Esophagus (tissue), 2 donors: ENCODE results near the gene SENP8. TPM values are rescaled to one million over a fixed set of nuclear protein-coding genes. Genes with fewer than 3 reads are reported as not detected.
"Not testable (repeated sequence)": the region's sequence is repeated elsewhere in the genome, so short reads cannot be mapped to it uniquely, and the experiment has no call there.

Source experiments
- H3K27ac ChIP-seq, 2 donors: one replicate each; pipeline ENCODE4 v1.5.1; 2013; ENCODE audit warnings: low read depth in 2 of 2, mild to moderate bottlenecking in 2 of 2, inconsistent platforms in 1 of 2, low read length in 1 of 2, moderate library complexity in 1 of 2
- H3K27me3 ChIP-seq, 2 donors: one replicate each; pipeline ENCODE4 v1.6.1; 2013; ENCODE audit warnings: low read length in 2 of 2, control low read depth in 1 of 2, mild to moderate bottlenecking in 1 of 2; ENCODE audit not compliant: insufficient read depth in 2 of 2, control insufficient read depth in 1 of 2
- H3K36me3 ChIP-seq, 2 donors: one replicate each; pipeline ENCODE4 v1.6.1; 2013; ENCODE audit warnings: low read length in 1 of 2; ENCODE audit not compliant: control insufficient read depth in 2 of 2, insufficient read depth in 2 of 2
- H3K4me1 ChIP-seq, 2 donors: one replicate each; pipeline ENCODE4 v1.6.1; 2013; ENCODE audit warnings: low read length in 1 of 2; ENCODE audit not compliant: control insufficient read depth in 2 of 2, insufficient read depth in 2 of 2
- H3K4me3 ChIP-seq, 2 donors: one replicate each; pipeline ENCODE4 v1.5.1; 2013; ENCODE audit warnings: low read length in 2 of 2, mild to moderate bottlenecking in 2 of 2, low read depth in 1 of 2, moderate library complexity in 1 of 2
- H3K9me3 ChIP-seq, 2 donors: one replicate each; pipeline ENCODE4 v1.6.1; 2013; ENCODE audit warnings: mild to moderate bottlenecking in 2 of 2, low read depth in 1 of 2, low read length in 1 of 2, moderate library complexity in 1 of 2; ENCODE audit not compliant: control insufficient read depth in 2 of 2, insufficient read depth in 1 of 2
- WGBS, 2 donors: extraction: QIAGEN DNeasy Blood & Tissue Kit; methylation state at CpG; one replicate each; pipeline ENCODE4 v1.1.7; 2013; 5-methylcytosine and 5-hydroxymethylcytosine counted together
- polyA plus RNA-seq, 2 donors: library from polyadenylated mRNA; stranded (reverse); fragments of 200-250 nt; gene quantifications; one replicate each; pipeline ENCODE4 v1.2.3, GENCODE V29; 2013
- donor health status: healthy with polysubstance abuse.
- donor health status: Bipolar disorder and iron deficiency.

SENP8 gene
- polyA plus RNA-seq, 2 donors, result 0.86 to 1.3 TPM

GRCh38 chr15:72171978-72172377 lies 53.8 kb downstream of the SENP8 start:
- WGBS, 2 donors, result 81 to 86% methylated on average over 10 of the region's 10 CpGs
- H3K27me3 ChIP-seq, H3K27ac ChIP-seq, H3K4me3 ChIP-seq, H3K4me1 ChIP-seq, H3K36me3 ChIP-seq, H3K9me3 ChIP-seq: not testable (repeated sequence)

- Histone ChIP-seq H3K4me3 (no peak overlapping the region), H3K27me3 (no peaks in the 10 kb centered on the region), H3K4me1 (peaks cover 0 to 3% of the 10 kb centered on the region in 2 donors), H3K9me3 (no peaks in the 10 kb centered on the region), H3K27ac (no peak overlapping the region), H3K36me3 (no peaks in the 10 kb centered on the region)
- WGBS, 2 donors, result 85 to 87% methylated on average over 5 of the region's 5 CpGs
Observed at GRCh38 chr15:72172796-72173195, 54.6 kb downstream of the SENP8 start.

GRCh38 chr15:72173401-72173800 lies 55.2 kb downstream of the SENP8 start:
- H3K36me3 ChIP-seq, result no peaks in the 10 kb centered on the region
- H3K27ac ChIP-seq, result no peak overlapping the region
- 92 to 95% methylated on average over 6 of the region's 6 CpGs for WGBS, 2 donors

GRCh38 chr15:72173864-72174550 lies 55.8 kb downstream of the SENP8 start:
- Histone ChIP-seq H3K27me3 (no peaks in the 10 kb centered on the region), H3K9me3 (no peaks in the 10 kb centered on the region), H3K4me1 (peaks cover 2 to 3% of the 10 kb centered on the region in 2 donors), H3K36me3 (no peaks in the 10 kb centered on the region), H3K4me3 (no peak overlapping the region), H3K27ac (no peak overlapping the region)
- 85 to 87% methylated on average over 12 of the region's 12 CpGs for WGBS, 2 donors

More at GRCh38 chr15:72173401-72173800, 55.2 kb downstream of the SENP8 start:
- Histone ChIP-seq H3K9me3 (no peaks in the 10 kb centered on the region), H3K4me1 (peaks cover 2 to 5% of the 10 kb centered on the region in 2 donors), H3K4me3 (no peak overlapping the region), H3K27me3 (no peaks in the 10 kb centered on the region)

- H3K9me3 ChIP-seq, result no peaks in the 10 kb centered on the region
- peaks cover 2 to 3% of the 10 kb centered on the region in 2 donors for H3K4me1 ChIP-seq
- no peak overlapping the region for H3K4me3 ChIP-seq
- no peak overlapping the region for H3K27ac ChIP-seq
- no peaks in the 10 kb centered on the region for H3K36me3 ChIP-seq
- 41 to 43% methylated on average over 5 of the region's 5 CpGs for WGBS, 2 donors
- no peaks in the 10 kb centered on the region for H3K27me3 ChIP-seq
Observed at GRCh38 chr15:72174551-72175165, 56.5 kb downstream of the SENP8 start.

GRCh38 chr15:72175186-72176044 lies 57.2 kb downstream of the SENP8 start:
- H3K4me3 ChIP-seq, result no peak overlapping the region
- WGBS, 2 donors, result 72 to 73% methylated on average over 15 of the region's 15 CpGs

GRCh38 chr15:72176159-72176558 lies 58.0 kb downstream of the SENP8 start:
- H3K27ac ChIP-seq, result no peak overlapping the region
- 76 to 85% methylated on average over 6 of the region's 6 CpGs for WGBS, 2 donors
- H3K4me3 ChIP-seq, result no peak overlapping the region

More at GRCh38 chr15:72175186-72176044, 57.2 kb downstream of the SENP8 start:
- Histone ChIP-seq H3K27me3 (no peaks in the 10 kb centered on the region), H3K4me1 (peaks cover 2 to 3% of the 10 kb centered on the region in 2 donors), H3K27ac (no peak overlapping the region), H3K9me3 (no peaks in the 10 kb centered on the region), H3K36me3 (no peaks in the 10 kb centered on the region)

GRCh38 chr15:72176743-72177142 lies 58.5 kb downstream of the SENP8 start:
- H3K4me1 ChIP-seq, result peaks cover 2 to 3% of the 10 kb centered on the region in 2 donors
- no peaks in the 10 kb centered on the region for H3K36me3 ChIP-seq
- WGBS, 2 donors, result 84 to 91% methylated on average over 3 of the region's 3 CpGs
- H3K4me3 ChIP-seq, result no peak overlapping the region
- no peak overlapping the region for H3K27ac ChIP-seq
- no peaks in the 10 kb centered on the region for H3K27me3 ChIP-seq
- no peaks in the 10 kb centered on the region for H3K9me3 ChIP-seq

More at GRCh38 chr15:72176159-72176558, 58.0 kb downstream of the SENP8 start:
- Histone ChIP-seq H3K27me3 (no peaks in the 10 kb centered on the region), H3K9me3 (no peaks in the 10 kb centered on the region), H3K4me1 (peaks cover 2 to 3% of the 10 kb centered on the region in 2 donors), H3K36me3 (no peaks in the 10 kb centered on the region)

- Histone ChIP-seq H3K27ac (no peak overlapping the region), H3K36me3 (no peaks in the 10 kb centered on the region), H3K9me3 (no peaks in the 10 kb centered on the region), H3K27me3 (no peaks in the 10 kb centered on the region), H3K4me3 (no peak overlapping the region), H3K4me1 (peaks cover 5 to 7% of the 10 kb centered on the region in 2 donors)
- WGBS, 2 donors, result 89 to 90% methylated on average over 13 of the region's 13 CpGs
Observed at GRCh38 chr15:72178976-72179585, 60.9 kb downstream of the SENP8 start.
